Naive thymus-derived CD4-positive, alpha-beta T cell (primary cell): ENCODE measurements around the gene MIEN1. TPM values are rescaled to one million over a fixed set of nuclear protein-coding genes. Genes with fewer than 3 reads are reported as not detected.

Experiments used
- ATAC-seq: fragments of 150-1000 bp; cut with Tn5 transposase; 2 replicates; pipeline ENCODE4 v1.10.0; 2021; ENCODE audit warnings: mild to moderate bottlenecking, moderate library complexity
- CTCF ChIA-PET: fragments of 350-600 bp; sonication (Branson Sonifier 250); formaldehyde crosslinking; loops from one replicate; lab custom pipeline; 2021; ENCODE audit warnings: antibody characterized with exemption; lab: Charles Lee
- POLR2A ChIA-PET: fragments of 350-600 bp; sonication (Branson Sonifier 250); formaldehyde crosslinking; loops from one replicate; lab custom pipeline; 2021; ENCODE audit warnings: antibody characterized with exemption, inconsistent platforms; lab: Charles Lee
- DNase-seq, 9 donors: peaks; one replicate each; pipeline versions ENCODE4 v3.0.0 to v3.0.0-alpha.2; 2020 to 2022; ENCODE audit warnings: mixed read lengths in 1 of 9
- H3K27ac ChIP-seq: one replicate; pipeline ENCODE4 v1.7.0; 2013; ENCODE audit warnings: mild to moderate bottlenecking, low read depth, low read length, moderate library complexity
- H3K27me3 ChIP-seq, 2 donors: one replicate each; pipeline ENCODE4 v1.7.0; 2013; ENCODE audit warnings: low read length in 2 of 2, mild to moderate bottlenecking in 2 of 2, moderate library complexity in 2 of 2; ENCODE audit not compliant: control insufficient read depth in 2 of 2, insufficient read depth in 2 of 2
- H3K36me3 ChIP-seq, 3 experiments: 1 replicate in 2 of 3; 2 replicates in 1 of 3; pipeline ENCODE4 v1.7.0; 2013; ENCODE audit warnings: low read length in 3 of 3, mild to moderate bottlenecking in 3 of 3, moderate library complexity in 1 of 3; ENCODE audit not compliant: insufficient read depth in 3 of 3, control insufficient read depth in 2 of 3
- H3K4me1 ChIP-seq, 2 donors: one replicate each; pipeline ENCODE4 v1.7.0; 2013; ENCODE audit warnings: low read length in 2 of 2, mild to moderate bottlenecking in 2 of 2, moderate library complexity in 1 of 2; ENCODE audit not compliant: control insufficient read depth in 2 of 2, insufficient read depth in 2 of 2
- H3K4me3 ChIP-seq: 2 replicates; pipeline ENCODE4 v1.7.0; 2013; ENCODE audit warnings: mild to moderate bottlenecking, low read length
- H3K9me3 ChIP-seq, 3 experiments: 1 replicate in 2 of 3; 2 replicates in 1 of 3; pipeline ENCODE4 v1.7.0; 2013; ENCODE audit warnings: low read length in 3 of 3; ENCODE audit not compliant: control insufficient read depth in 2 of 3
- H3K27ac Mint-ChIP-seq, 9 donors: one replicate each; pipeline ENCODE4 v1.8.0; 2020 to 2022; ENCODE audit warnings: mixed read lengths in 9 of 9, mild to moderate bottlenecking in 8 of 9, moderate library complexity in 5 of 9, inconsistent platforms in 2 of 9
- H3K27me3 Mint-ChIP-seq, 5 donors: one replicate each; pipeline ENCODE4 v1.8.0; 2021 to 2022; ENCODE audit warnings: mixed read lengths in 5 of 5, mild to moderate bottlenecking in 1 of 5
- H3K36me3 Mint-ChIP-seq, 5 donors: one replicate each; pipeline ENCODE4 v1.8.0; 2020 to 2022; ENCODE audit warnings: mixed read lengths in 5 of 5, mild to moderate bottlenecking in 3 of 5, inconsistent platforms in 1 of 5
- H3K4me1 Mint-ChIP-seq, 7 donors: one replicate each; pipeline ENCODE4 v1.8.0; 2020 to 2022; ENCODE audit warnings: mixed read lengths in 7 of 7, mild to moderate bottlenecking in 3 of 7, inconsistent platforms in 1 of 7
- H3K4me3 Mint-ChIP-seq, 10 donors: one replicate each; pipeline ENCODE4 v1.8.0; 2020 to 2022; ENCODE audit warnings: mild to moderate bottlenecking in 10 of 10, mixed read lengths in 10 of 10, moderate library complexity in 6 of 10, inconsistent platforms in 2 of 10
- H3K9me3 Mint-ChIP-seq, 11 donors: one replicate each; pipeline ENCODE4 v1.8.0; 2020 to 2022; ENCODE audit warnings: mixed read lengths in 11 of 11, mild to moderate bottlenecking in 4 of 11, inconsistent platforms in 1 of 11, moderate library complexity in 1 of 11
- intact Hi-C, 2 donors: fragments of 100-400 bp; cut with micrococcal nuclease; formaldehyde crosslinking; loops; one replicate each; pipeline ENCODE4 v1.15.1; 2023
- polyA plus RNA-seq, 2 donors: library from polyadenylated mRNA; unstranded; fragments of 300-500 nt; fragmentation: Illumina TruSeq; gene quantifications; one replicate each; pipeline ENCODE4 v1.2.3, GENCODE V29; 2021
- total RNA-seq, 6 experiments: library from RNA in 5 of 6; stranded (reverse) in 5 of 6; gene quantifications; 1 replicate in 5 of 6; 2 replicates in 1 of 6; pipeline ENCODE4 v1.2.3 and lab custom pipeline; 2021 to 2026

The MIEN1 gene
- total and polyA plus RNA-seq, 7 experiments from 2014 or later: 28.7 to 74.3 (median 34.4) TPM

- peaks cover 0 to 2% (median 0%) of the 10 kb centered on the region in 11 donors for H3K9me3 Mint-ChIP-seq
- intact Hi-C loops: no loop called here
- DNase-seq (no peak), ATAC-seq (no peak)
- no peak overlapping the region for H3K27ac Mint-ChIP-seq
- ChIA-PET POLR2A (interaction anchor here (0.9 to 1.0 kb wide), 2 partner anchors 14 to 15 kb away, joined by 3 read pairs; partner anchors contain the start of gene MIEN1), CTCF (interaction anchor here (0.6 kb wide), 1 partner anchor 132 kb away, joined by 3 read pairs; no protein-coding TSS in a partner anchor)
- peaks cover 0 to 13% (median 8%) of the 10 kb centered on the region in 7 donors for H3K4me1 Mint-ChIP-seq
- no peak overlapping the region for H3K4me3 Mint-ChIP-seq
- H3K36me3 Mint-ChIP-seq: no peaks in the 10 kb centered on the region
- Histone ChIP-seq H3K9me3 (no peaks in the 10 kb centered on the region), H3K27me3 (no peaks in the 10 kb centered on the region), H3K36me3 (no peaks in the 10 kb centered on the region), H3K4me1 (no peaks in the 10 kb centered on the region), H3K27ac (no peak overlapping the region), H3K4me3 (no peak overlapping the region)
- H3K27me3 Mint-ChIP-seq: peaks cover 0 to 16% (median 4%) of the 10 kb centered on the region in 5 donors
These were observed 13.9 kb upstream of the MIEN1 start for GRCh38 chr17:39744075-39744835.

- no peaks in the 10 kb centered on the region for H3K27me3 ChIP-seq
- peaks cover 0 to 7% of the 10 kb centered on the region in 2 donors for H3K4me1 ChIP-seq
- peaks cover 0 to 2% (median 0%) of the 10 kb centered on the region in 11 donors for H3K9me3 Mint-ChIP-seq
- H3K27me3 Mint-ChIP-seq: peaks cover 5 to 23% (median 9%) of the 10 kb centered on the region in 5 donors
- no peak overlapping the region for H3K4me3 Mint-ChIP-seq
- peaks cover 0 to 4% (median 0%) of the 10 kb centered on the region in 5 donors for H3K36me3 Mint-ChIP-seq
- H3K9me3 ChIP-seq: no peaks in the 10 kb centered on the region
- ATAC-seq (no peak), DNase-seq (no peak)
- no peak overlapping the region for H3K27ac Mint-ChIP-seq
- H3K27ac ChIP-seq: no peak overlapping the region
- peaks cover 5 to 22% (median 15%) of the 10 kb centered on the region in 7 donors for H3K4me1 Mint-ChIP-seq
- H3K36me3 ChIP-seq: no peaks in the 10 kb centered on the region
- no peak overlapping the region for H3K4me3 ChIP-seq
- intact Hi-C loops: no loop called here
- POLR2A ChIA-PET: interaction anchor here (0.5 kb wide), 1 partner anchor 248 kb away, joined by 6 read pairs; no protein-coding TSS in a partner anchor
- CTCF ChIA-PET: no interaction called here
These were observed 12.6 kb upstream of the MIEN1 start for GRCh38 chr17:39742856-39743436.

GRCh38 chr17:39742126-39742855 is 12.0 kb upstream of the MIEN1 start:
- Mint-ChIP-seq H3K36me3 (peaks cover 0 to 4% (median 0%) of the 10 kb centered on the region in 5 donors), H3K27me3 (peaks cover 5 to 26% (median 9%) of the 10 kb centered on the region in 5 donors), H3K27ac (no peak overlapping the region), H3K4me1 (peaks cover 5 to 22% (median 15%) of the 10 kb centered on the region in 7 donors), H3K9me3 (peaks cover 0 to 2% (median 0%) of the 10 kb centered on the region in 11 donors), H3K4me3 (peak overlapping the region in 1 of 10 donors; percentile 37)
- H3K4me1 ChIP-seq: peaks cover 0 to 12% of the 10 kb centered on the region in 2 donors
- DNase-seq (no peak), ATAC-seq (no peak)
- intact Hi-C loops: no loop called here
- no peaks in the 10 kb centered on the region for H3K36me3 ChIP-seq
- no peaks in the 10 kb centered on the region for H3K9me3 ChIP-seq
- H3K27ac ChIP-seq: no peak overlapping the region
- no peaks in the 10 kb centered on the region for H3K27me3 ChIP-seq
- ChIA-PET POLR2A (no interaction called here), CTCF (no interaction called here)
- H3K4me3 ChIP-seq: no peak overlapping the region

GRCh38 chr17:39740357-39741111 is 10.2 kb upstream of the MIEN1 start:
- peaks cover 6 to 32% (median 13%) of the 10 kb centered on the region in 5 donors for H3K27me3 Mint-ChIP-seq
- ChIA-PET POLR2A (no interaction called here), CTCF (no interaction called here)
- peak overlapping the region in 1 of 10 donors; percentile 1 for H3K4me3 Mint-ChIP-seq
- no peaks in the 10 kb centered on the region for H3K9me3 ChIP-seq
- no peaks in the 10 kb centered on the region for H3K36me3 ChIP-seq
- peaks cover 5 to 29% (median 15%) of the 10 kb centered on the region in 7 donors for H3K4me1 Mint-ChIP-seq
- H3K4me1 ChIP-seq: peaks cover 0 to 12% of the 10 kb centered on the region in 2 donors
- peaks cover 0 to 4% (median 0%) of the 10 kb centered on the region in 11 donors for H3K9me3 Mint-ChIP-seq
- ATAC-seq (no peak), DNase-seq (no peak)
- H3K27me3 ChIP-seq: no peaks in the 10 kb centered on the region
- H3K27ac Mint-ChIP-seq: peak overlapping the region in 4 of 9 donors; percentile 11 to 78 (median 58)
- H3K36me3 Mint-ChIP-seq: peaks cover 0 to 4% (median 0%) of the 10 kb centered on the region in 5 donors
- no peak overlapping the region for H3K4me3 ChIP-seq
- H3K27ac ChIP-seq: no peak overlapping the region
- intact Hi-C loops: no loop called here

- Mint-ChIP-seq H3K9me3 (peaks cover 0 to 4% (median 0%) of the 10 kb centered on the region in 11 donors), H3K4me3 (peak overlapping the region in 4 of 10 donors; percentile 27 to 76 (median 37)), H3K27ac (peak overlapping the region in 5 of 9 donors; percentile 19 to 78 (median 53)), H3K36me3 (peaks cover 0 to 4% (median 0%) of the 10 kb centered on the region in 5 donors), H3K27me3 (peaks cover 6 to 32% (median 13%) of the 10 kb centered on the region in 5 donors), H3K4me1 (peaks cover 5 to 29% (median 15%) of the 10 kb centered on the region in 7 donors)
- intact Hi-C loops: loop anchor here in 1 of 2 donors (5.0 to 10.0 kb wide), 2 partner anchors 193 to 335 kb away; partner anchors contain the start of gene FBXL20
- DNase-seq (no peak), ATAC-seq (no peak)
- CTCF ChIA-PET: no interaction called here
- Histone ChIP-seq H3K27me3 (no peaks in the 10 kb centered on the region), H3K4me1 (peaks cover 0 to 12% of the 10 kb centered on the region in 2 donors), H3K36me3 (no peaks in the 10 kb centered on the region), H3K9me3 (no peaks in the 10 kb centered on the region), H3K4me3 (no peak overlapping the region), H3K27ac (no peak overlapping the region)
- POLR2A ChIA-PET: interaction anchor here (1.4 kb wide), 1 partner anchor 13 kb away, joined by 3 read pairs; no protein-coding TSS in a partner anchor
These were observed 9.6 kb upstream of the MIEN1 start for GRCh38 chr17:39739885-39740356.
